GM18519 (cell line): ENCODE measurements around the gene ENTPD3.
"Not testable (repeated sequence)": the region's sequence is repeated elsewhere in the genome, so short reads cannot be mapped to it uniquely, and the experiment has no call there.

ENCODE experiments used
- ATAC-seq: cut with Tn5 transposase; IDR thresholded peaks from one replicate; pipeline ENCODE4 v1.9.1; 2021; ENCODE audit warnings: mild to moderate bottlenecking, moderate library complexity; ENCODE audit not compliant: unreplicated experiment, low FRiP score

The ENTPD3 gene

DNA sequence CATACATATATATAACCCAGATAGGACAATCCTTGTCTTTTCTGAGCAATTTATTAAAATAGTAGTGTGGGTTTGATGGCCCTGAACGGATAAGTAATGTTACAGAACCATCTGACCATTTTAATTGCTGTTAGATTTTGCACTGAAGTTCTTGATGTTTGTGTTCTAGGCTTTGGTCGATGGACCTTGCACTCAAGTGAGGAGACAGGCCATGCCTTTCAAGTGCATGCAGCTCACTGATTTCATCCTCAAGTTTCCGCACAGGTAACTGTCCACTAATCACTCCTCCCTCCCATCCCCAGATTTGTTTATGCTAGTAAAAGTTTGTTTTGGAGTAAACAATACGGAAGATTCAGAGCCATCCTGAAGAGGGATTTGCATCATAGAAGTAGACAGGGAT, 71.5 kb downstream of the ENTPD3 start:
- no peak for ATAC-seq

DNA sequence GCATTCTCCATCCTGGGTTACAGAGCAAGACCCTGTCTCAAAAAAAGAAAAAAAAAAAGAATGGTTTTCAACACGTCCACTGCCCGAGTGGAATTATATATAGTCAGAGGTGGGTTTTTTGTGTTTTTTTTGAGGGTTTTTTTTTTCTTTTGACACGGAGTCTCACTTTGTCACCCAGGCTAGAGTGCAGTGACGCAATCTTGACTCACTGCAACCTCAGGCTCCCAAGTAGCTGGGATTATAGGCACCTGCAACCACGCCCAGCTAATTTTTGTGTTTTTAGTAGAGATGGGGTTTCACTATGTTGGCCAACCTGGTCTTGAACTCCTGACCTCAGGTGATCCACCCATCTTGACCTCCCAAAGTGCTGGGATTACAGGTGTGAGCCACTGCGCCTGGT, 73.5 kb downstream of the ENTPD3 start:
- ATAC-seq = not testable (repeated sequence)

DNA sequence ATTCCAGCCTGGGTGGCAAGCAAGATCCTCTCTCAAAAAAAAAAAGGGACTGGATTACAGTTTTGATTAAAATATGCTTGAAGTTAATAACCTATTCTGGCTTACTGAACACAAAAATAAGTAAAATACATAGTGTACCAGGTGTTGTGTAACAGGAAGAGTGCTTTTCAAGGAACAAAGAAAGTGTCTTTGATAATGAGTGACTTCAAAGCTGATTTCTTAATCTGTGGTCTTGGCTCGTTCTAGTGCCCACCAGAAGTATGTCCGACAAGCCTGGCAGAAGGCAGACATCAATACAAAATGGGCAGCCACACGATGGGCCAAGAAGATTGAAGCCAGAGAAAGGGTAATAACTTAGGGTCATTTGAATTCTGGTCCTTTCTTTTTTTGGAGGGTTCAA, 74.2 kb downstream of the ENTPD3 start:
- no peak for ATAC-seq

DNA sequence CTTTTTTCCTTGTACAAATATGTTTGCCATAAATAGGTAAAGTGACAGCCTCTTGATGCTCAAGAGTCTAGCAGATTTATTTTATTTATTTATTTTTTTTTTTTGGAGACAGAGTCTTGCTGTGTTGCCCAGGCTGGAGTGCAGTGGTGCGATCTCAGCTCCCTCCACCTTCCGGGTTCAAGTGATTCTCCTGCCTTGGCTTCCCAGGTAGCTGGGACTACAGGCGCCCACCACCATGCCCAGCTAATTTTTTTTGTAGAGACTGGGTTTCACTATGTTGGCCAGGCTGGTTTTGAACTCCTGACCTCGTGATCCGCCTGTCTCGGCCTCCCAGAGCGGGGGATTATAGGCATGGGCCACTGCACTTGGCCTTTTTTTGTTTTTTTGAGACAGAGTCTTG, 75.9 kb downstream of the ENTPD3 start:
- not testable (repeated sequence) for ATAC-seq

DNA sequence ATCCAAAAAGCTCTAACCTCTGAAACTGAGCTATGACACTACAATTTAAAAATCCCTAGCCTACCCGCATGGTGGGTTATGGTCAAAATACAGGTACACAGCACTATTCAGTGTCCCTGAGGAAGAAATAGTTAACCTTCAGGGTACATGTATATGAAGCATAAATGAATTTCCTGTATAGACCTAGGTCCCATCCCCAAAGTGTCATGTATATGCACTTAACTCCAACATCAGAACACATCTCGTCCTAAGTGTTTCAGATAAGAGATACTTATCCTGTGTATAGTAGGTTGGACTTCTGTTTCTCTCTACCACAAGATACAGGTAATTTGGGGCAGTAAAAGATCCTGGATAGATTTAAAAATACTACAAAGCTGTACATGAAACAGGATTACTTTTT, 76.6 kb downstream of the ENTPD3 start:
- no peak for ATAC-seq

DNA sequence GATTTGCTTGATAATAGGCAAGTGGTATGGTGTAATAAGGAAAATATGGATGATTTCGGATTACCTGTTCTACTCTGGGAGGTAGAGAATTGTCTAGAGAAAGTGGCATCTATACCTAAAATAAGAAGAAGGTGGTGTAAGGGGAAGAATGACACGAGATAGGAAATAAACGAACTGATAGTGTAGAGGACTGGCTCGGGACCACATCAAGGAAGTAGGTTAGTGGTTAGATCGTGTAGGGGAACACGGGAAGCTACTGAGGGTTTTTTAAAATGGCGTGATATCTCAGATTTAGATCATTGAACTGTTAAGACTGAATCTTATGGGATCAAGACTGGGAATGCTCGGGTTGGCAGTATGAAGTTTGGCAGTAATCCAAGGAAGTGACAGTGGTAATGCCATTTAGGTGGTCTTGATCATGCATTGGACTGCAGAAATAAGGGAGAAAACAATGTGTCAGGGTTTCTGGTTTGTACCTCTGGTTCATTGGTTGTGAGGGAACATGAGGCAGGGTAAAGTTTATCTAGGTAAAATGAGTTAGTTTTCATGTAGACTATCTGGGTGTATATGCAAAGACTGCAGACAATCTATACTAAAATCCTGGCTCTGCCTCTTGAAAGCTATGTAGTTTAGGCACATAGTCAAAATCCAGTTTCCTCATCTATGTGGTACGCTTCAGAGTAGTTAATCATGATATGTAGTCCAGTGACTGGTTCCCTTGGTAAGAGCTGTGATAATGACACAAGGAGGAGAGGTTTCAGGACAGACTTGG, 77.5 kb downstream of the ENTPD3 start:
- no peak for ATAC-seq

DNA sequence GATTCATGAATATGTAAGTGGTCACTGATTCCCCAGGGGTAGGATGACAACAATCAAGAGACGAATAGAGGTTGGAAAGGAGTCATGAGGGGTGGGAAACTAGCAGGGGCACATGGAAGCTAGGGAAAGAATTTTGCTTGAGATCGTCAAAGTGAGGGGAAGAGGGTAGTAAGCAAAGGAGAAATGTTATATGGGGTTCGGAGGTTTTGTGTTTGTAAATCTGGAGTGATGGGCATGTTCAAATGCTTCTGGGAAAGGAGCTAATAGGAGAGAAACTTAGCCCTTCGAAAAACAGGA, 78.1 kb downstream of the ENTPD3 start:
- no peak for ATAC-seq

DNA sequence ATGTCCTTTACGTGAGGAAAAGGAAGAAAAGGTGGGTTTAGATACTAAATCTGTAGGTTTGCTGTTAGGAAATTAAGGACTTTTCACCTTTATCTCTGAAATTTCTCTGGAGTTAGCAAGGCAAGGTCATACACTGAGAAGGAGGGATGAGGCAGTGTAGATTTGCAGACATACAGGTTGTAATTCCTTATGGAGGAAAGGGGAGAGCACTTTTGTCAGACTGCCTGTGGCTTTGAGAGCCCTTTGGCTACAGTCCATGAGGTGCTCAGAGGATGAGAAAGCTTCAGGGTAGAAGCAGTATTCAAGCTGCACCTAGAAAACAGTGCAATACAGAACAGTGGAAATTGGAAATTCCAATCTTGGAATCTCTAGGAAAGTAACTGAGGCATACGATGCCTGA, 78.5 kb downstream of the ENTPD3 start:
- ATAC-seq = no peak

DNA sequence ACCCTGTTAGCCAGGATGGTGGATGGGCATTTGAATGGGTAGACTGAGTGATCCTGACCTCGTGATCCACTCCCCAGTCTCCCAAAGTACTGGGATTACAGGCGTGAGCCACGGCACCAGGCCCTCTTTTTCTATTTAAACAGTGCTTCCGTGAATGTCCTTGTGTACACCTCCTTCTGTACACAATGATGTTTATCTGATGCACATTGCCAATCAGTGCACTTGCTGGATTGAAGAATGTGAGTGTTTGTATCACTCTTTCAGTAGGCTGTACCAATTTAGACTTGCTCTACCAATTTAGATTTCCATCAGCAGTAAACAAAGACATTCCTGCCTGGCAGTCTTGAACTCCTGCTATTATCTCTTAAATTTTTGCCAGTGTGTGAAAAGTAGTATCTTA, 81.0 kb downstream of the ENTPD3 start:
- no peak for ATAC-seq

DNA sequence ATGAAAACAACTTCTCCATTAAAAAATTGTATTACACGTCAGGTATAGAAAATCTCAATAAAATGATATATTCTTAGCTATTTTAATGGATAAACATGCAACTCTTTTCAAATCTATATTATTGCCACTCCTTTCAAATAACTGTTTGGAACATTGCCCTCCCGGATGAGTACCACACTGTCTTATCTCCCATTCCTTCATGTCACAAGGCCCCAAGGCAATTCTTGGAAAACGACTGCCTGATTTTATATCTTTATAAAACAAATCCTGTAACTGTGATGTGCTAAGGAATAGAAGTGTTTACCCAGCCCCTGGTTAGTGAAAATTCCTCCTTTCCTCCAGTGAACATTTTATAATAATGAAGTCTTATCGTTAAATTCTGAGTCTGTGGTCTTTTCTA, 83.7 kb downstream of the ENTPD3 start:
- no peak for ATAC-seq

DNA sequence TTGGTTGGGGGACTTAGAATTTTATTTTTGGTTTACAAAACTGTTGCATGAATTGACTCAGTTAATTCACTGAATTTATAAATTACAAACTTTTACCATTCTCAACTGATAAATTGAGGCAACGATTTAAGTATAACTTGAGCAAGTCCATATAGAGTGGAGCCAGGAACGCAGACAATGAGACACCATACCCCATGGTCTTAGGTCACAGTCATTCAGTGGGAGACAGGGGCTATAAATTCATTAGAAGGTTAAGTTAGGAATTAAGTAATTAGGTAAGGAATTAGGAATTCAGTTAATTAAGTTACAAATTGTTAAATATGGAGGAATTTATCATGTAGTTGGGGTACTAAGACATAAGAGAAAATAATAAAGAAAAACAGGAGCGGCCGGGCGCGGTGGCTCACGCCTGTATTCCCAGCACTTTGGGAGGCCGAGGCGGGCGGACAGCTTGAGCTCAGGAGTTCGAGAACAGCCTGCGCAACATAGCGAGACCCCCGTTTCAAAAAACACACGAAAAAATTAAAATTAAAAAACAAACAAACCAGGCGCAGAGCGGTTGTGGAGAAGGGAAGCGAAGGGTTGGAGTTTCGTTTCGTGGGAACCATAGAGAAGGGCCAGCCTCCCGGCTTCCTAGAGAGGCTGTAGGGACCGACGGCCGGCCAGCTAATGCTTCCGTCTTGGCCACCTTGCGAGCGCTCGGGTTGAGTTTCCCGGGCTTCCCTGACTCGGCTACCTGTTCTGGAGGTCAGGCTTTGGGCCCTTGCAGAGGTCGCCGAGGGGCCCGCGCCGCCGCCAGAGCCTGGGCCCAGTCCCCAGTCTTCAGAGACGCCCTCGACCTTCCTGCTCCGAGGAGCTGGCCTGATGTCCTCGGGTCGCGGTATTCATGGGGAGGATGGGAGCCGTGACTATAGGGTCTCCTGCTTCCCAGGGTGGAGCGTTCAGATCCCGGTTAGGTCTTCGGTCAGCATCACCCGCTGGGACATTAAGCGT, 89.8 kb downstream of the ENTPD3 start, which contains the start of gene ZNF619:
Gene ZNF619, plus strand, starts transcription at position 645 of the 993 bp plus-strand sequence. CDS start 858 bp downstream, outside the sequence.
- peak; percentile 64 for ATAC-seq

DNA sequence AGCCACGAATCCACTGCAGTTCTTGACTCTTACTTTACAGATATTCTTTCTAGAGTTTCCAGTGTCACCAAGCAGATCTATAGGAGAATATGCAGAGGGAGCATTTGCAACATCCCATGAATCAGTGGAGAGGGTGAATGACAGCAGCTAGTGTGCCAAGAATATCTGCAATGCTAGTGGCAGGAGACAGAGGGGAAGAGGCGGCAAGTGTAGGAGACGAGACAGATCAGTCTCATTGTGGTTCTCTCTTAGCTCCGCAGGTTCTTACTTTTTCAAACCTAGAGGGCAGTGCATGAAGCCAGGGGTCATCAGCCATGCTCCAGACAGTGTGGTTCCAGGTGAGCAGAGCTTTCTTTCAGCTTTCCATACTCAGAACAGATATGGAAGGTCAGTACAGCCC, 90.7 kb downstream of the ENTPD3 start:
- no peak for ATAC-seq
